H1 (cell line): ENCODE results near the gene BNIP5. TPM values are rescaled to one million over a fixed set of nuclear protein-coding genes. Genes with fewer than 3 reads are reported as not detected.

ENCODE experiments used
- CTCF ChIA-PET: fragments of 300-600 bp; sonication (Branson Sonifier 250); formaldehyde crosslinking; loops from one replicate; lab custom pipeline; 2021; ENCODE audit not compliant: partially characterized antibody; lab: Charles Lee
- POLR2A ChIA-PET: fragments of 300-600 bp; sonication (Branson Sonifier 250); formaldehyde crosslinking; loops from one replicate; lab custom pipeline; 2021; ENCODE audit warnings: inconsistent platforms; ENCODE audit not compliant: partially characterized antibody; lab: Charles Lee
- DNase-seq, 2 experiments: peaks; one replicate each; pipeline versions ENCODE4 v3.0.0 to v3.0.0-alpha.2; 2010 to 2022; ENCODE audit warnings: low spot score in 2 of 2, low read depth in 1 of 2, mixed read lengths in 1 of 2
- FAIRE-seq: peaks from 2 replicates; lab custom pipeline; 2011; peaks lifted over from hg19 to GRCh38; lab: Jason Lieb, UNC
- H2AFZ ChIP-seq: 2 replicates; pipeline ENCODE4 v1.8.1; 2012; ENCODE audit warnings: low read length, inconsistent platforms
- H2AK5ac ChIP-seq: 2 replicates; pipeline ENCODE4 v1.6.1; 2013; ENCODE audit warnings: low read depth, low read length
- H2BK120ac ChIP-seq: replicated peaks from 2 replicates; pipeline ENCODE3; 2013; ENCODE audit warnings: low read depth, low read length, inconsistent platforms
- H2BK12ac ChIP-seq: 2 replicates; pipeline ENCODE4 v1.6.1; 2013; ENCODE audit warnings: low read depth, low read length
- H2BK15ac ChIP-seq: 2 replicates; pipeline ENCODE4 v1.6.1; 2013; ENCODE audit warnings: low read length
- H2BK20ac ChIP-seq: 2 replicates; pipeline ENCODE4 v1.6.1; 2013; ENCODE audit warnings: low read length
- H2BK5ac ChIP-seq: 2 replicates; pipeline ENCODE4 v1.6.1; 2013; ENCODE audit warnings: low read depth, low read length
- H3K14ac ChIP-seq: 2 replicates; pipeline ENCODE4 v1.6.1; 2013; ENCODE audit warnings: inconsistent platforms; ENCODE audit not compliant: insufficient read length
- H3K18ac ChIP-seq: 2 replicates; pipeline ENCODE4 v1.6.1; 2013; ENCODE audit warnings: low read length; ENCODE audit errors: extremely low read depth
- H3K23ac ChIP-seq: 2 replicates; pipeline ENCODE4 v1.6.1; 2013; ENCODE audit warnings: inconsistent platforms; ENCODE audit not compliant: insufficient read length
- H3K23me2 ChIP-seq: 2 replicates; pipeline ENCODE4 v1.6.1; 2013; ENCODE audit warnings: low read depth, low read length
- H3K27ac ChIP-seq: 2 replicates; pipeline ENCODE4 v1.6.1; 2011; ENCODE audit warnings: low read depth, low read length, inconsistent platforms
- H3K27me3 ChIP-seq, 4 experiments: replicated peaks in 1 of 4; 1 replicate in 1 of 4; 2 replicates in 3 of 4; pipeline versions ENCODE4 v1.6.1 to v1.8.1; 2011 to 2013; ENCODE audit warnings: low read length in 3 of 4, mild to moderate bottlenecking in 3 of 4, inconsistent platforms in 2 of 4, mixed read lengths in 2 of 4, moderate library complexity in 1 of 4; ENCODE audit not compliant: control insufficient read depth in 3 of 4, insufficient read depth in 3 of 4; ENCODE audit errors: extremely low read depth in 1 of 4
- H3K36me3 ChIP-seq, 4 experiments: 2 replicates each; pipeline versions ENCODE4 v1.6.1 to v1.8.1; 2011 to 2013; ENCODE audit warnings: mild to moderate bottlenecking in 4 of 4, low read length in 3 of 4, moderate library complexity in 2 of 4, control low read depth in 1 of 4, inconsistent platforms in 1 of 4; ENCODE audit not compliant: insufficient read depth in 4 of 4, control insufficient read depth in 2 of 4
- H3K4ac ChIP-seq: replicated peaks from 2 replicates; pipeline ENCODE3; 2013; ENCODE audit warnings: low read length, low read depth, mixed read lengths, inconsistent platforms; ENCODE audit not compliant: insufficient read length
- H3K4me1 ChIP-seq, 4 experiments: replicated peaks in 1 of 4; 1 replicate in 1 of 4; 2 replicates in 3 of 4; pipeline versions ENCODE4 v1.6.1 to v1.8.1; 2011 to 2013; ENCODE audit warnings: low read length in 3 of 4, inconsistent platforms in 2 of 4, mixed read lengths in 1 of 4; ENCODE audit not compliant: insufficient read depth in 4 of 4, control insufficient read depth in 3 of 4
- H3K4me2 ChIP-seq, 2 experiments: 2 replicates each; pipeline versions ENCODE4 v1.6.1 to v1.8.1; 2011 to 2013; ENCODE audit warnings: low read depth in 2 of 2, low read length in 2 of 2, control low read depth in 1 of 2, inconsistent platforms in 1 of 2, mild to moderate bottlenecking in 1 of 2; ENCODE audit not compliant: insufficient read depth in 1 of 2
- H3K4me3 ChIP-seq, 4 experiments: fragments of 200-600, 300-600 bp in 1 of 4; sonication (generic), shearing (Covaris generic), sonication (Bioruptor Twin) in 1 of 4; 2 replicates each; pipeline versions ENCODE4 v1.5.1 to v1.8.1; 2011 to 2016; ENCODE audit warnings: low read length in 4 of 4, low read depth in 3 of 4, control low read depth in 2 of 4, inconsistent platforms in 2 of 4, mild to moderate bottlenecking in 2 of 4, mixed read lengths in 1 of 4, moderate library complexity in 1 of 4; ENCODE audit not compliant: insufficient read depth in 2 of 4; ENCODE audit errors: extremely low read depth in 1 of 4
- H3K56ac ChIP-seq: replicated peaks from 2 replicates; pipeline ENCODE3; 2013; ENCODE audit warnings: low read depth, mild to moderate bottlenecking, mixed read lengths, low read length, inconsistent platforms; ENCODE audit not compliant: insufficient read length
- H3K79me1 ChIP-seq: 2 replicates; pipeline ENCODE4 v1.6.1; 2013; ENCODE audit warnings: low read depth, low read length, control low read depth
- H3K79me2 ChIP-seq, 2 experiments: 2 replicates each; pipeline versions ENCODE4 v1.6.1 to v1.8.1; 2012 to 2013; ENCODE audit warnings: low read length in 2 of 2, mild to moderate bottlenecking in 2 of 2, inconsistent platforms in 1 of 2; ENCODE audit not compliant: insufficient read depth in 2 of 2, control insufficient read depth in 1 of 2
- H3K9ac ChIP-seq, 4 experiments: replicated peaks in 1 of 4; 1 replicate in 1 of 4; 2 replicates in 3 of 4; pipeline versions ENCODE4 v1.6.1 to v1.8.1; 2011 to 2013; ENCODE audit warnings: low read depth in 3 of 4, low read length in 3 of 4, control low read depth in 2 of 4, mild to moderate bottlenecking in 2 of 4, moderate library complexity in 2 of 4, inconsistent platforms in 1 of 4; ENCODE audit errors: extremely low read depth in 1 of 4
- H3K9me3 ChIP-seq, 2 experiments: 2 replicates each; pipeline versions ENCODE4 v1.6.1 to v1.8.1; 2012 to 2013; ENCODE audit warnings: mild to moderate bottlenecking in 2 of 2, moderate library complexity in 2 of 2, control low read depth in 1 of 2, inconsistent platforms in 1 of 2, low read depth in 1 of 2, low read length in 1 of 2, mixed read lengths in 1 of 2; ENCODE audit not compliant: insufficient read depth in 2 of 2
- H4K20me1 ChIP-seq, 2 experiments: replicated peaks in 1 of 2; 2 replicates each; pipeline versions ENCODE3 to v1.8.1; 2011 to 2013; ENCODE audit warnings: inconsistent platforms in 2 of 2, low read length in 2 of 2, mild to moderate bottlenecking in 1 of 2; ENCODE audit not compliant: insufficient read depth in 2 of 2, control insufficient read depth in 1 of 2
- H4K5ac ChIP-seq: 2 replicates; pipeline ENCODE4 v1.6.1; 2013; ENCODE audit warnings: low read length, low read depth, mixed read lengths, inconsistent platforms; ENCODE audit not compliant: insufficient read length
- H4K8ac ChIP-seq: 2 replicates; pipeline ENCODE4 v1.8.0; 2013; ENCODE audit warnings: mild to moderate bottlenecking, moderate library complexity, low read length, inconsistent platforms; ENCODE audit not compliant: insufficient read depth; ENCODE audit errors: extremely low read depth
- H4K91ac ChIP-seq: replicated peaks from 2 replicates; pipeline ENCODE3; 2013; ENCODE audit warnings: low read length, mixed read lengths, inconsistent platforms; ENCODE audit not compliant: insufficient read length
- MAX ChIP-seq: IDR thresholded peaks from 2 replicates; pipeline ENCODE4 v1.6.1; 2012; ENCODE audit warnings: inconsistent platforms
- POU5F1 ChIP-seq: IDR thresholded peaks from 2 replicates; pipeline ENCODE4 v1.6.1; 2011; ENCODE audit warnings: low read depth, mild to moderate bottlenecking, low read length, moderate library complexity
- RBBP5 ChIP-seq: IDR thresholded peaks from 2 replicates; pipeline ENCODE4 v1.7.1; 2012; ENCODE audit warnings: low read depth, mild to moderate bottlenecking, inconsistent platforms, low read length, moderate library complexity, borderline replicate concordance
- SUZ12 ChIP-seq: fragments of 200-600 bp; sonication (generic); IDR thresholded peaks from 2 replicates; pipeline ENCODE4 v1.6.1; 2012; ENCODE audit warnings: mild to moderate bottlenecking, inconsistent platforms, low read length, moderate library complexity, mixed read lengths
- WGBS, 2 experiments: shearing (Covaris generic) in 1 of 2; methylation state at CpG; one replicate each; pipeline versions ENCODE4 v1.1.6 to v1.1.7; 2013 to 2015; ENCODE audit warnings: low lambda C conversion rate in 2 of 2, mixed read lengths in 2 of 2, inconsistent platforms in 1 of 2, low coverage in 1 of 2, missing lambda C conversion rate in 1 of 2; ENCODE audit not compliant: insufficient replicate concordance in 2 of 2, insufficient coverage in 1 of 2, insufficient read length in 1 of 2; ENCODE audit errors: extremely low coverage in 1 of 2, missing lambda C conversion rate in 1 of 2; 5-methylcytosine and 5-hydroxymethylcytosine counted together
- polyA plus RNA-seq, 7 experiments: library from polyadenylated mRNA; depleted of rRNA in 3 of 7; stranded (reverse) in 5 of 7; unstranded in 2 of 7; fragments of >200 nt in 5 of 7; fragments of 200-250 nt in 2 of 7; gene quantifications; 1 replicate in 5 of 7; 2 replicates in 1 of 7; 4 replicates in 1 of 7; pipeline versions ENCODE4 v1.2.1 to v1.2.3, GENCODE V29; 2011 to 2013; ENCODE audit warnings: missing spikeins in 2 of 7, mixed read lengths in 2 of 7
- total RNA-seq: library from RNA; stranded (reverse); fragmentation: NEBNext Ultra II Directional; extraction: Animal tissue kit (Norgen Biotek cat#: 25700); gene quantifications from 2 replicates; pipeline ENCODE4 v1.2.1, GENCODE V29; 2021

The BNIP5 gene
- total and polyA plus RNA-seq, 2 of the 8 experiments (the other 6 are each of a cell fraction or from before 2014, with no cell fraction given), result not detected

DNA sequence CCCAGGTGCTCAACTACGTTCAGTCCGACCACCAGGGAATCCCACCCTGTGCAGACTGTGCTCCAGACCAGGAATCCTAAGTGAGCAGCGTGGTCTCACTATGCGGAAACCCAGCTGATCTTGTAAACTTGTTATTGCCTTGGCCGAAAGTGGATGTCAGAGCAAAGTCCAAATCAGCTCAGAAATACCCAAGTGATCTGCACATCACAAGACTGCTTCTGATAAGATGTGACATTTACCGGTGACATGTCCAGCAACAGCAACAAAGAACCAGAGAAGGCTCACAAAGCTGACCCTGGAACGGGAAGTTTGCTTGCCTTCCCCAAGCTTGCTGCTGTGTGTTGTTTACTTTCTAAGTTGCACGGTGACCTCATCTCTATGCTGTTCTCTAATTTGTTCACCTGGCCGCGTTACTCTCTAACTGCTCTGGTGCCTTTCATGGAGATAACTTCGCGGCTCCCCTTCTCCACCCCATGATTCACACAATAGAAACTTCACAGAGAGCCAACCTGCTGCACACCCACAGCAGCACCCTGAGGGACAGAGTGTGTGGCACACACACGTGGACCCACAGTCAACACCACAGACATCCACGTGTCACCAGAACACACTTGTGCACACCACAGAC is 1.7 kb downstream of the BNIP5 start:
- Histone ChIP-seq H4K91ac (no peak overlapping the region), H4K8ac (no peak overlapping the region; the same call in 1 of the 2 replicates), H3K18ac (no peak overlapping the region), H2AK5ac (no peak overlapping the region), H3K27ac (no peak overlapping the region), H3K79me1 (no peaks in the 10 kb centered on the region), H3K9ac (no peak overlapping the region), H3K9me3 (no peaks in the 10 kb centered on the region), H3K4me2 (no peak overlapping the region), H2BK15ac (no peak overlapping the region), H2AFZ (no peak overlapping the region), H2BK20ac (no peak overlapping the region), H3K23me2 (no peaks in the 10 kb centered on the region), H3K14ac (no peak overlapping the region), H3K56ac (no peak overlapping the region), H4K20me1 (no peaks in the 10 kb centered on the region), H3K36me3 (no peaks in the 10 kb centered on the region), H2BK120ac (no peak overlapping the region), H2BK12ac (no peak overlapping the region), H4K5ac (no peak overlapping the region), H3K79me2 (no peaks in the 10 kb centered on the region), H3K4ac (no peak overlapping the region), H3K27me3 (peaks cover 0 to 7% (median 1%) of the 10 kb centered on the region in 4 experiments; a peak in 3 of 7 replicates), H3K4me1 (peaks cover 0 to 7% (median 2%) of the 10 kb centered on the region in 4 experiments; a peak in 4 of 7 replicates), H3K4me3 (no peak overlapping the region), H2BK5ac (no peak overlapping the region), H3K23ac (no peak overlapping the region)
- CTCF ChIA-PET, result interaction anchor here (0.6 to 2.9 kb wide), 8 partner anchors 11 to 268 kb away, joined by 3 to 13 read pairs (median 3); no protein-coding TSS in a partner anchor
- POLR2A ChIA-PET, result interaction anchor here (1.2 kb wide), 1 partner anchor 11 kb away, joined by 3 read pairs; no protein-coding TSS in a partner anchor
- no peak for DNase-seq
- no peak for FAIRE-seq
- WGBS, 2 experiments, result 85% methylated on average over 14 of the region's 14 CpGs; no CpG with 5 or more reads in 1 of the 2 experiments
- TF ChIP-seq POU5F1, result no peak
- TF ChIP-seq RBBP5, result no peak
- no peak for TF ChIP-seq SUZ12
- no peak for TF ChIP-seq MAX
